ENCODE results near the gene KEAP1.

- TF ChIP-seq CTCF (IDR thresholded peaks at IDR 0.05; ENCODE audit: insufficient read depth, low read length), result no peak
- no peak for TF ChIP-seq POLR2AphosphoS5 (IDR thresholded peaks at IDR 0.05; ENCODE audit: low read depth)
- no peak for TF ChIP-seq REST (IDR thresholded peaks at IDR 0.05; ENCODE audit: insufficient replicate concordance, low read depth)
Measured at GRCh38 chr19:10516671-10517286, 13.6 kb upstream of the KEAP1 start.

Data from HL-60 (cell line).